HEK293T (cell line): ENCODE results near the gene RNF10.

ENCODE experiments used
- ARNT ChIP-seq: fragments of 450-650 bp; IDR thresholded peaks from 2 replicates; pipeline ENCODE4 v1.6.1; 2017; ENCODE audit warnings: mild to moderate bottlenecking
- BHLHE40 ChIP-seq: fragments of 450-650 bp; IDR thresholded peaks from 2 replicates; pipeline ENCODE4 v1.6.1; 2016; ENCODE audit warnings: mild to moderate bottlenecking, moderate library complexity, borderline replicate concordance
- CTBP1 ChIP-seq: fragments of 450-650 bp; IDR thresholded peaks from 2 replicates; pipeline ENCODE4 v1.6.1; 2016; ENCODE audit warnings: borderline replicate concordance
- ELF4 ChIP-seq: fragments of 450-650 bp; IDR thresholded peaks from 2 replicates; pipeline ENCODE4 v1.6.1; 2017; ENCODE audit warnings: antibody characterized with exemption
- FOXA1 ChIP-seq: fragments of 450-650 bp; IDR thresholded peaks from 2 replicates; pipeline ENCODE4 v1.6.1; 2016; ENCODE audit warnings: mild to moderate bottlenecking
- FOXK2 ChIP-seq: fragments of 450-650 bp; IDR thresholded peaks from 2 replicates; pipeline ENCODE4 v1.6.1; 2016; ENCODE audit warnings: mild to moderate bottlenecking
- FOXM1 ChIP-seq: fragments of 450-650 bp; IDR thresholded peaks from 2 replicates; pipeline ENCODE4 v1.6.1; 2017; ENCODE audit warnings: mild to moderate bottlenecking, borderline replicate concordance
- L3MBTL2 ChIP-seq: fragments of 450-650 bp; conservative IDR thresholded peaks from 2 replicates; pipeline ENCODE4 v1.6.1; 2016; ENCODE audit warnings: mild to moderate bottlenecking
- NFRKB ChIP-seq: fragments of 450-650 bp; IDR thresholded peaks from 2 replicates; pipeline ENCODE4 v1.6.1; 2016; ENCODE audit warnings: mild to moderate bottlenecking, moderate library complexity
- SP1 ChIP-seq: fragments of 450-650 bp; IDR thresholded peaks from 2 replicates; pipeline ENCODE4 v1.6.1; 2017
- SUZ12 ChIP-seq: fragments of 450-650 bp; IDR thresholded peaks from 2 replicates; pipeline ENCODE4 v1.6.1; 2016; ENCODE audit warnings: mild to moderate bottlenecking
- TARDBP ChIP-seq: fragments of 450-650 bp; IDR thresholded peaks from 2 replicates; pipeline ENCODE4 v1.6.1; 2016
- ZNF384 ChIP-seq: fragments of 450-650 bp; IDR thresholded peaks from 2 replicates; pipeline ENCODE4 v1.6.1; 2016
- TF ChIP-seq, protein P1 (sequence below): fragments of 450-650 bp; IDR thresholded peaks from 2 replicates; pipeline ENCODE4 v1.6.1; 2016

DNA sequence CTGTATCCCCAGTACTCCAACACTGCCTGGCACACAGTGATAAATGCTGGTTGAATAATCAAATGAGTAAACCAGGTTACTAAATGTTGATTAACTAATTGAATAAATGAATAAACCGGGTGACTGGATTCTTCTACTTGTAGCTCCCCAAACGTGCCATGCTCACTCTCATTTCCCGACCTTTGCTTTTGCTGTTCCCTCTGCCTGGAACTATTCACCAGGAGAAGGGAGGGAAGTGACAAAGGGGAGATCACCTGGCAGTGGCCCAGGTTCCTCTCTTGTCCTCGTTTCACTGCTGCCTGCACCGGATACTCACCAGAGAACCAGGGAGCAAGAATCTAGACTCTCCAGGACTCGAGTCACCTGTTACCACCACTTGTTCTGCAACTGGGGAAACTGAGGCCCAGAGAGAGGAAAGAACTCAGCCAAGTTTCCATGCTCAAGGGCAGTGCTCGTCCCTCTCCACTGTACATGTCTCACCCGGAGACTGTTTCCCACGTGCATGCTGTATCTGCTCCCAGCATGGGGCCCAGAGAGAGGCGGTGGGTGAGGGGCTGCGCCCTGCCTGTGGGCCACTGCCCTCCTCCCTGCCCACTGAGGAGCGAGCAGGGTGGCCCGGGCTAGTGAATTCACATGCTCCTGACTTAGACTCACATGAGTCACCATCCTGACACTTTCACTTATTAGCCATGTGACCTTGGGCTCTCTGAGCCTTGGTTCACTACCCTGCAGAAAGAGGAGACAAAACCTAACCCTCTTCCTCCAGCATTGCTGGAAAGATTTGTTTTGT is 64.7 kb downstream of the RNF10 start:
- TF ChIP-seq ELF4 (no peak), CTBP1 (no peak), BHLHE40 (no peak), TARDBP (no peak), SUZ12 (no peak), SP1 (no peak), FOXM1 (no peak), FOXA1 (no peak), FOXK2 (no peak), NFRKB (no peak), ARNT (no peak), ZNF384 (no peak), L3MBTL2 (no peak)
- TF ChIP-seq, protein P1, sequence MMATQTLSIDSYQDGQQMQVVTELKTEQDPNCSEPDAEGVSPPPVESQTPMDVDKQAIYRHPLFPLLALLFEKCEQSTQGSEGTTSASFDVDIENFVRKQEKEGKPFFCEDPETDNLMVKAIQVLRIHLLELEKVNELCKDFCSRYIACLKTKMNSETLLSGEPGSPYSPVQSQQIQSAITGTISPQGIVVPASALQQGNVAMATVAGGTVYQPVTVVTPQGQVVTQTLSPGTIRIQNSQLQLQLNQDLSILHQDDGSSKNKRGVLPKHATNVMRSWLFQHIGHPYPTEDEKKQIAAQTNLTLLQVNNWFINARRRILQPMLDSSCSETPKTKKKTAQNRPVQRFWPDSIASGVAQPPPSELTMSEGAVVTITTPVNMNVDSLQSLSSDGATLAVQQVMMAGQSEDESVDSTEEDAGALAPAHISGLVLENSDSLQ: no peak
